Aorta (tissue), 5 donors: ENCODE measurements around the gene TOMT. TPM values are rescaled to one million over a fixed set of nuclear protein-coding genes. Genes with fewer than 3 reads are reported as not detected.
"Not testable (repeated sequence)": the region's sequence is repeated elsewhere in the genome, so short reads cannot be mapped to it uniquely, and the experiment has no call there.

ENCODE experiments used
- ATAC-seq: fragments of 200-7000 bp; cut with Tn5 transposase; one replicate; pipeline ENCODE4 v1.9.1; 2022; ENCODE audit warnings: moderate library complexity; ENCODE audit not compliant: low FRiP score
- DNase-seq, 2 donors: peaks; one replicate each; pipeline ENCODE4 v3.0.0-alpha.2; 2020
- H3K27ac ChIP-seq, 2 donors: one replicate each; pipeline ENCODE4 v1.5.1; 2013; ENCODE audit warnings: low read length in 2 of 2, mild to moderate bottlenecking in 2 of 2, moderate library complexity in 2 of 2, control low read depth in 1 of 2, inconsistent platforms in 1 of 2, low read depth in 1 of 2
- H3K27me3 ChIP-seq, 2 donors: one replicate each; pipeline ENCODE4 v1.6.1; 2013; ENCODE audit warnings: control low read depth in 1 of 2, low read length in 1 of 2, mild to moderate bottlenecking in 1 of 2, moderate library complexity in 1 of 2; ENCODE audit not compliant: insufficient read depth in 2 of 2, control insufficient read depth in 1 of 2
- H3K36me3 ChIP-seq, 2 donors: one replicate each; pipeline ENCODE4 v1.6.1; 2013; ENCODE audit warnings: control low read depth in 1 of 2, low read length in 1 of 2, mild to moderate bottlenecking in 1 of 2; ENCODE audit not compliant: insufficient read depth in 2 of 2, control insufficient read depth in 1 of 2
- H3K4me1 ChIP-seq, 2 donors: one replicate each; pipeline ENCODE4 v1.6.1; 2013; ENCODE audit warnings: low read length in 2 of 2, control low read depth in 1 of 2, mild to moderate bottlenecking in 1 of 2, moderate library complexity in 1 of 2; ENCODE audit not compliant: insufficient read depth in 2 of 2, control insufficient read depth in 1 of 2
- H3K4me3 ChIP-seq, 2 donors: one replicate each; pipeline ENCODE4 v1.5.1; 2013; ENCODE audit warnings: low read length in 2 of 2, control low read depth in 1 of 2, mild to moderate bottlenecking in 1 of 2
- H3K9me3 ChIP-seq: one replicate; pipeline ENCODE4 v1.6.1; 2013; ENCODE audit warnings: mild to moderate bottlenecking, low read length; ENCODE audit not compliant: control insufficient read depth
- WGBS, 2 donors: extraction: QIAGEN DNeasy Blood & Tissue Kit; methylation state at CpG; one replicate each; pipeline ENCODE4 v1.1.7; 2013; 5-methylcytosine and 5-hydroxymethylcytosine counted together
- intact Hi-C, 2 donors: fragments of 100-400 bp; cut with DNase I; formaldehyde crosslinking; loops; one replicate each; pipeline versions ENCODE4 v1.14.2 to v1.15.0; 2022
- polyA plus RNA-seq, 2 donors: library from polyadenylated mRNA; stranded (reverse); fragments of 200-250 nt; gene quantifications; one replicate each; pipeline ENCODE4 v1.2.3, GENCODE V29; 2013
- total RNA-seq, 2 donors: library from RNA; stranded (reverse); fragmentation: NEBNext Ultra II Directional; extraction: Animal tissue kit (Norgen Biotek cat#: 25700); gene quantifications; one replicate each; pipeline ENCODE4 v1.2.1, GENCODE V29; 2021
- donor health status: healthy with polysubstance abuse.
- donor health status: Bipolar disorder and iron deficiency.
- donor health status: DM: no; HTN: no; CAD: no.
- donor health status: DM: no; HTN: no; CAD: no.
- donor health status: DM: yes; HTN: yes; CAD: no.

The TOMT gene
- total and polyA plus RNA-seq, 4 donors, result not detected

DNA sequence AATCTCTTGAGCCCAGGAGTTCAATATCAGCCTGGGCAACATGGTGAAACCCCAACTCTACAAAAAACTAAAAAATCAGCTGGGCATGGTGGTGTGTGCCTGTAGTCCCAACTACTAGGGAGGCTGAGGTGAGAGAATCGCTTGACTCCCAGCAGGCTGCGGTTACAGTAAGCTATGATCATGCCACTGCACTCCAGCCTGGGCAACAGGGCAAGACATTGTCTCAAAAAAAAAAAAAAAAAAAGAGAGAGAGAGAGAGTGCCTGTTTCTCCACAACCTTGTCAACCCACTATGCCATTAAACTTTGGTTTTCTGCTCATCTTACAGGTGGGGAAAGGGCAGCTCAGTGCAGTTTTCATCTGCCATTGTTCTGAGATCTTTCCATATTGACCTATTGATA, 34.9 kb downstream of the TOMT start:
- Histone ChIP-seq H3K4me1 (no peaks in the 10 kb centered on the region), H3K27ac (no peak overlapping the region), H3K36me3 (no peaks in the 10 kb centered on the region), H3K4me3 (no peak overlapping the region), H3K9me3 (no peaks in the 10 kb centered on the region), H3K27me3 (no peaks in the 10 kb centered on the region)
- intact Hi-C loops, result no loop called here
- 90 to 91% methylated on average over 2 of the region's 2 CpGs for WGBS, 2 donors
- ATAC-seq (no peak), DNase-seq (no peak)

DNA sequence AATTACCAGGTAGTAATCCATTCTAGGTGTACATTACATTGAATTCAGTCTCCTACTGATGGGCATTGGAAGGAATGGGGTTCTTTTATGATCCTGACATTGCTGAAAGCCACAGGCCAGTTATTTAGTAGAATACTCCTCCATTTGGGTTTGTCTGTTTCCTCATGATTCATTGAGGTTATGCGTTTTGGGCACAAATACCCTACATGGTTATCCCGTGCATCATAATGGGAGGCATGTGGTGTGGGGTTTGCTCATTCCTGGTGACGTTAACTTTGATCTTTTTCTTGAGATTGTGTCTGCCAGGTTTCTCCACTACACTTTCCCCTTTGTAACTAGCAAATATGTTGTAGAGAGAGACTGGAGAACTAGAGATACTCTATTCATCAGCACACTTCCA, 35.3 kb downstream of the TOMT start:
- Histone ChIP-seq H3K4me1 (no peaks in the 10 kb centered on the region), H3K4me3 (no peak overlapping the region), H3K9me3 (no peaks in the 10 kb centered on the region), H3K36me3 (no peaks in the 10 kb centered on the region), H3K27ac (no peak overlapping the region), H3K27me3 (no peaks in the 10 kb centered on the region)
- ATAC-seq (no peak), DNase-seq (no peak)
- 69% methylated on average over 3 of the region's 3 CpGs for WGBS, 2 donors
- intact Hi-C loops, result no loop called here

DNA sequence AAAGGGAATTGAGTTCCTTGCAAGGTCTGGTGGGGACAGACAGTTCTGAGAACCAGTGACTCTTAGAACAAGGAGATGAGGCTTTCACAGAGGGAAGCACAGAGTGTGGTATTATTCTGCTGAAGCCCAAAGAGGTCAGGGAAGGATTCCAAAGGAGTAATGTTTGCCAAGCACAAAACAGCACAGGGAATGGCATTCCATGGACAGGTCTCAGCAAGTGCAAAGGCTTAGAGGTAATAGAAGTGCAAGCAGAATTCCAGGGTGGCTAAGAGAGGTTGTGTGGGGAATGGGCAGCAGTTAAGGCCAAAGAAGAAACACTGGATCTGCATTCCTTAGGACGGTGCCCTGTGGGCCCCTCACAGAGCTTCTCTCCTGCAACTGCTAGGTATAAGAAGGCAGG, 36.4 kb downstream of the TOMT start:
- H3K4me1 ChIP-seq, H3K27ac ChIP-seq, intact Hi-C loops, H3K4me3 ChIP-seq, H3K36me3 ChIP-seq, H3K27me3 ChIP-seq, DNase-seq, H3K9me3 ChIP-seq, ATAC-seq: not testable (repeated sequence)
- 35% methylated on average over 1 of the region's 1 CpG; no CpG with 5 or more reads in 1 of the 2 donors for WGBS, 2 donors

DNA sequence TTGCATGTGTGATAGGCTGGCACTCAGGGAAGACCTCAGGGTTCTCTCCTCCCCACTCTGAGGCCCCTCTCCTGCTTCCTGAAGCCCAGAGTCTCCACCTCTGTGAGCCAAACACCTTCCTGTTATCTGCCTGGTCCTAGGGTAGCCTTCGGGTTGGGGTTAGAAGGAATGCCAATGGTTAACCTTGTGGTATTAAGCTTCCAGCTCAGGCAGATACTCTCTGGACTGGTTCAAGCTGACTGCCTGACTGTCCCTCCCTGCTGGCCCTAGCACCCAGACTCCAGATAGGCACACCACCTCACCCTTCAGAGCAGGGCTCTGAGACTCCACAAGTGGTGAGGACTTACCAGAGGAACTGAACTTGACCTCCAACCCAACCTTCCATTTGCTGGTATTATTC, 36.8 kb downstream of the TOMT start:
- intact Hi-C loops, ATAC-seq, H3K36me3 ChIP-seq, H3K9me3 ChIP-seq, H3K4me3 ChIP-seq, H3K27ac ChIP-seq, H3K27me3 ChIP-seq, H3K4me1 ChIP-seq, DNase-seq: not testable (repeated sequence)
- WGBS, 2 donors, result 85 to 88% methylated on average over 1 of the region's 1 CpG

DNA sequence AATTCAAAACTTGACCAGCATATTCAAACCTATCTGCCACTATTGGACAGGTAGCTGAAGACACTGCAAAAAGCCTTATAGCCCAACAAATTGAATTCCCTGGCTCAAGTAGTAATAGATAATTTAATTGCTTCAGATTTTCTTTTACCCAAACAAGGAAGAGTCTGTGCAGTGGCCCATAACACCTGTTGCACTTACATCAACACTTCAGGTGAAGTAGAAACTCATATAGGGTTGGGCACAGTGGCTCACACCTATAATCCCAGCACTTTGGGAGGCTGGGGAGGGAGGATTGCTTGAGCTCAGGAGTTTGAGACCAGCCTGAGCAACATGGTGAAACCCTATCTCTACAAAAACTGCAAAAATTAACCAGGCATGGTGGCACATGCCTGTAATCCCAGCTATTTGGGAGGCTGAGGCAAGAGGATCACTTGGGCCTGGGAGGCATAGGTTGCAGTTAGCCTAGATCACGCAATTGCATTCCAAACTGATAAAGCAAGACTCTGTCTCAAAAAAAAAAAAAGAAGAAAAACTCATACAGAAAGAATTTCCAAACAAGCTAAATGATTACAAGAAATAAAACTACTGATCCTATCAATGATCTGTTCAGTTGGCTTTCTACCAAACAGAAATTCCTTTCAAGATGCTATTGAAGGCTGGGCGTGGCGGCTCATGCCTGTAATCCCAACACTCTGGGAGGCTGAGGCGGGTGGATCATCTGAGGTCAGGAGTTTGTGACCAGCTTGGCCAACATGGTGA, 39.3 kb downstream of the TOMT start:
- Histone ChIP-seq H3K9me3 (no peaks in the 10 kb centered on the region), H3K27ac (no peak overlapping the region), H3K27me3 (no peaks in the 10 kb centered on the region), H3K4me1 (no peaks in the 10 kb centered on the region), H3K36me3 (no peaks in the 10 kb centered on the region), H3K4me3 (no peak overlapping the region)
- ATAC-seq (no peak), DNase-seq (no peak)
- intact Hi-C loops, result loop anchor here in 1 of 2 donors (2.0 kb wide), 1 partner anchor 120 kb away; no protein-coding TSS in a partner anchor
- WGBS, 2 donors, result 89 to 91% methylated on average over 4 of the region's 4 CpGs

DNA sequence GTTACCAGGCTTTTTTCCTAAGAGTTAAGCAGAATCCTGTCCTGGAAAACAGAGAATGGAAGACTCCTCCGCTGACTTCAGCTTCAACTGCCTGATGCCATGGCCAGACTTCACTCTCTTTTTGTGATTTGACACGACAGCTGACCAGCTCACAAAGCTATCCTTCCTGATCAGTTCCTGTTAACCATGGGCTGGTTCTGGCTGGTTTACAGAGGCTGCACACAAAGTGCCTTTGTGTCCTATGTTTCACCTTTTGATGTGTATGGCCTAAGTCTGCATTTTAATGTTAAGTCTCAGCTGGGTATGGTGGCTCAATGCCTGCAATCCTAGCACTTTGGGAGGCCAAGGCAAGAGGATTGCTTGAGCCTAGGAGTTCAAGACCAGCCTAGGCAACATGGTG, 40.9 kb downstream of the TOMT start:
- intact Hi-C loops, result no loop called here
- ATAC-seq, result no peak

DNA sequence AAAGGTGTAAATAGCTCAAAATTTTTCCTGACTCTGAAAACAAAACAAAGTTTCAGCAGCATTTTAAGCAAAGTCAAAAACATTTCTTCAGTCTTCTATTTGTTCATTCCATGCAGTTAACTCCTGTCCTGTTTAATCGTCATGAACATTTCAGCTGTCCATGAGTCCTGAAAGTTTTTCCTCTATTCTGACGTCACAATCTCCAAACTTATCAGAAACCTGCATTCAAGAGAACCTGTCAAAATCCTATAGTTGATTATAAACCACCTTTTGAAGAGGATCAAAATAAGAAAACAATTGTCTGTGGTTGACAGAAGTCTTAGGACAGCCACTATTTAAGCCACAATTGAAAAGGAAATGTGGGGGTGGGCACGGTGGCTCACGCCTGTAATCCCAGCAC, 45.2 kb downstream of the TOMT start:
- no peaks in the 10 kb centered on the region for H3K9me3 ChIP-seq
- 74% methylated on average over 4 of the region's 4 CpGs for whole genome bisulfite sequencing, 2 donors
- no peak overlapping the region for H3K27ac ChIP-seq
- H3K4me1 ChIP-seq, result no peaks in the 10 kb centered on the region
- intact Hi-C loops, result no loop called here
- H3K4me3 ChIP-seq, result no peak overlapping the region
- no peak for ATAC-seq
- H3K36me3 ChIP-seq, result no peaks in the 10 kb centered on the region
- DNase-seq, result no peak
- no peaks in the 10 kb centered on the region for H3K27me3 ChIP-seq

More for the DNA sequence above, 40.9 kb downstream of the TOMT start:
- no peaks in the 10 kb centered on the region for H3K36me3 ChIP-seq
- no peak overlapping the region for H3K4me3 ChIP-seq
- DNase-seq, result no peak
- H3K27me3 ChIP-seq, result no peaks in the 10 kb centered on the region
- H3K9me3 ChIP-seq, result no peaks in the 10 kb centered on the region
- H3K27ac ChIP-seq, result no peak overlapping the region
- WGBS, 2 donors, result 38 to 44% methylated on average over 2 of the region's 2 CpGs
- H3K4me1 ChIP-seq, result no peaks in the 10 kb centered on the region

DNA sequence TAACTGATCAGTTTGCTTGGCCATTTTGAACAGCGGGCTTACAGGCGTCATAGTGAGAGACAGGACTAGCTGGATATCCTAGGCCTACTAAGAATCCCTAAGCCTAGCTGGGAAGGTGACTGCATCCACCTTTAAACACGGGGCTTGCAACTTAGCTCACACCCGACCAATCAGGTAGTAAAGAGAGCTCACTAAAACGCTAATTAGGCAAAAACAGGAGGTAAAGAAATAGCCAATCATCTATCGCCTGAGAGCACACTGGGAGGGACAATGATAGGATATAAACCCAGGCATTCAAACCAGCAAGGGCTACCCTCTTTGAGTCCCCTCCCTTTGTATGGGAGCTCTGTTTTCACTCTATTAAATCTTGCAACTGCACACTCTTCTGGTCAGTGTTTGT, 48.1 kb downstream of the TOMT start:
- H3K27me3 ChIP-seq, H3K27ac ChIP-seq, H3K36me3 ChIP-seq, H3K9me3 ChIP-seq, H3K4me1 ChIP-seq, intact Hi-C loops, DNase-seq, H3K4me3 ChIP-seq, ATAC-seq: not testable (repeated sequence)
- WGBS, 2 donors, result 85 to 90% methylated on average over 6 of the region's 6 CpGs

DNA sequence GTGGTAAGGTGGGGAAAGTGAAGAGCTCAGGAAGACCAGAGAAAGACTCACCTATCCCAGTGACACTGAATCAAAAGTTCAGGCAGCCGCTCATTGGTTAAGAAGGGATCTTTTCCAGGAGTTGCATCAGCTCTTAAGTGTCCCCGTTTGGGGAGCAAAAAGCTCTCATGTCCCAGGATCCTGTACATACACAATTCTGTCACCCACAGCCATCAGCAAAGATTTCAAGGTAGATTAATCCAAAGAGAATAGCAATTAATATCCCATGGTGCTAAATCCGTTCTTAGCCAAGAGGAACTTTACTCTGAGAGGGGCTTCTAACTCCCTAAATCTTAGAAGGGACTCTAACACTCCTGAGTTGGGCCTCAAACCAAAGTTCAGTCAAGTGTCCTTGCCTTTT, 49.1 kb downstream of the TOMT start:
- Histone ChIP-seq H3K9me3 (no peaks in the 10 kb centered on the region), H3K4me1 (no peaks in the 10 kb centered on the region), H3K27me3 (no peaks in the 10 kb centered on the region), H3K27ac (no peak overlapping the region), H3K36me3 (no peaks in the 10 kb centered on the region), H3K4me3 (no peak overlapping the region)
- 87 to 89% methylated on average over 3 of the region's 3 CpGs for WGBS, 2 donors
- intact Hi-C loops, result no loop called here
- ATAC-seq, result no peak
- no peak for DNase-seq
